WTC11 (cell line): Measurements from ENCODE around the gene MCOLN1.

Experiments used
- CTCF ChIP-seq: fragments of 200-600 bp; IDR thresholded peaks from 2 replicates; pipeline ENCODE4 v1.8.0; 2022; ENCODE audit warnings: antibody characterized with exemption
- E2F5 ChIP-seq: sonication (generic); formaldehyde crosslinking; IDR thresholded peaks from 2 replicates; pipeline ENCODE4 v1.8.1; 2022; ENCODE audit warnings: mild to moderate bottlenecking, moderate library complexity, missing genetic modification reagents
- NFYB ChIP-seq: sonication (generic); formaldehyde crosslinking; conservative IDR thresholded peaks from 2 replicates; pipeline ENCODE4 v1.8.0; 2022; ENCODE audit warnings: low read depth, missing genetic modification reagents
- NR2C2 ChIP-seq: sonication (generic); formaldehyde crosslinking; IDR thresholded peaks from 2 replicates; pipeline ENCODE4 v1.8.0; 2022; ENCODE audit warnings: mild to moderate bottlenecking, missing genetic modification reagents
- RORB ChIP-seq: fragments of 250-450 bp; sonication (Bioruptor Pico); IDR thresholded peaks from 2 replicates; pipeline ENCODE4 v1.9.0; 2021; ENCODE audit warnings: mild to moderate bottlenecking
- SMAD4 ChIP-seq: sonication (generic); formaldehyde crosslinking; IDR thresholded peaks from 2 replicates; pipeline ENCODE4 v1.8.0; 2022; ENCODE audit warnings: mild to moderate bottlenecking, missing genetic modification reagents
- USF2 ChIP-seq: sonication (generic); formaldehyde crosslinking; IDR thresholded peaks from 2 replicates; pipeline ENCODE4 v1.8.1; 2023; ENCODE audit warnings: mild to moderate bottlenecking, missing genetic modification reagents, moderate library complexity
- ZNF423 ChIP-seq: fragments of 250-450 bp; sonication (Bioruptor Pico); IDR thresholded peaks from 2 replicates; pipeline ENCODE4 v2.1.2; 2022; ENCODE audit warnings: mild to moderate bottlenecking, moderate library complexity

- TF ChIP-seq CTCF (no peak), RORB (no peak), USF2 (no peak), NR2C2 (CRISPR knock-in tag) (no peak), ZNF423 (CRISPR knock-in tag) (no peak), SMAD4 (no peak), E2F5 (no peak), NFYB (no peak)
Observed at GRCh38 chr19:7489609-7490044, 32.8 kb upstream of the MCOLN1 start.
